GM18909 (cell line): ENCODE results near the gene FNDC3B.
A peak's percentile ranks its signal among the peaks of the same experiment; 100 is the strongest.

Source experiments
- ATAC-seq: cut with Tn5 transposase; IDR thresholded peaks from one replicate; pipeline ENCODE4 v1.9.1; 2021; ENCODE audit warnings: mild to moderate bottlenecking; ENCODE audit not compliant: unreplicated experiment, poor library complexity

Gene FNDC3B

GRCh38 chr3:172051957-172052354 lies 12.6 kb downstream of the FNDC3B start:
- ATAC-seq: no peak

GRCh38 chr3:172052405-172052804 lies 13.0 kb downstream of the FNDC3B start:
- no peak for ATAC-seq

GRCh38 chr3:172054115-172054764 lies 14.9 kb downstream of the FNDC3B start:
- no peak for ATAC-seq

- ATAC-seq: no peak
Measured at GRCh38 chr3:172056416-172056815, 17.0 kb downstream of the FNDC3B start.

- ATAC-seq: no peak
Measured at GRCh38 chr3:172057059-172057458, 17.7 kb downstream of the FNDC3B start.

- no peak for ATAC-seq
Measured at GRCh38 chr3:172057624-172058327, 18.4 kb downstream of the FNDC3B start.

GRCh38 chr3:172059532-172059931 lies 20.2 kb downstream of the FNDC3B start:
- ATAC-seq: no peak

- ATAC-seq: no peak
Measured at GRCh38 chr3:172060234-172060633, 20.9 kb downstream of the FNDC3B start.

- ATAC-seq: peak; percentile 92
Measured at GRCh38 chr3:172061724-172062184, 22.4 kb downstream of the FNDC3B start.

- no peak for ATAC-seq
Measured at GRCh38 chr3:172062761-172063160, 23.4 kb downstream of the FNDC3B start.

- no peak for ATAC-seq
Measured at GRCh38 chr3:172063456-172064432, 24.4 kb downstream of the FNDC3B start.

- no peak for ATAC-seq
Measured at GRCh38 chr3:172065527-172065926, 26.1 kb downstream of the FNDC3B start.

GRCh38 chr3:172065967-172066762 lies 26.8 kb downstream of the FNDC3B start:
- ATAC-seq: peak; percentile 40

GRCh38 chr3:172066880-172067796 lies 27.8 kb downstream of the FNDC3B start:
- no peak for ATAC-seq

GRCh38 chr3:172067837-172068440 lies 28.6 kb downstream of the FNDC3B start:
- ATAC-seq: no peak

GRCh38 chr3:172068977-172069376 lies 29.6 kb downstream of the FNDC3B start:
- no peak for ATAC-seq

- no peak for ATAC-seq
Measured at GRCh38 chr3:172069478-172069877, 30.1 kb downstream of the FNDC3B start.

GRCh38 chr3:172070269-172070668 lies 30.9 kb downstream of the FNDC3B start:
- ATAC-seq: no peak

GRCh38 chr3:172070802-172071201 lies 31.4 kb downstream of the FNDC3B start:
- no peak for ATAC-seq
